Fibroblast of skin of right quadriceps (primary cell): ENCODE measurements around the gene CNNM4.

Experiments
- DNase-seq: peaks from one replicate; pipeline ENCODE4 v3.0.0-alpha.2; 2013

CNNM4 gene

GRCh38 chr2:96815326-96816126, 54.8 kb downstream of the CNNM4 start:
- DNase-seq: no peak

GRCh38 chr2:96816127-96816835, 55.6 kb downstream of the CNNM4 start, which contains the start of gene CNNM3:
Gene CNNM3 (plus strand): TSS chr2:96816268. CDS start chr2:96816278, 10 bp downstream.
- DNase-seq: peak; percentile 89

- no peak for DNase-seq
Observed at GRCh38 chr2:96816836-96817702, 56.4 kb downstream of the CNNM4 start.

- no peak for DNase-seq
Observed at GRCh38 chr2:96817882-96818281, 57.2 kb downstream of the CNNM4 start.

GRCh38 chr2:96819128-96819875, 58.6 kb downstream of the CNNM4 start:
- DNase-seq: no peak

GRCh38 chr2:96819876-96820511, 59.3 kb downstream of the CNNM4 start:
- DNase-seq: no peak

DNA sequence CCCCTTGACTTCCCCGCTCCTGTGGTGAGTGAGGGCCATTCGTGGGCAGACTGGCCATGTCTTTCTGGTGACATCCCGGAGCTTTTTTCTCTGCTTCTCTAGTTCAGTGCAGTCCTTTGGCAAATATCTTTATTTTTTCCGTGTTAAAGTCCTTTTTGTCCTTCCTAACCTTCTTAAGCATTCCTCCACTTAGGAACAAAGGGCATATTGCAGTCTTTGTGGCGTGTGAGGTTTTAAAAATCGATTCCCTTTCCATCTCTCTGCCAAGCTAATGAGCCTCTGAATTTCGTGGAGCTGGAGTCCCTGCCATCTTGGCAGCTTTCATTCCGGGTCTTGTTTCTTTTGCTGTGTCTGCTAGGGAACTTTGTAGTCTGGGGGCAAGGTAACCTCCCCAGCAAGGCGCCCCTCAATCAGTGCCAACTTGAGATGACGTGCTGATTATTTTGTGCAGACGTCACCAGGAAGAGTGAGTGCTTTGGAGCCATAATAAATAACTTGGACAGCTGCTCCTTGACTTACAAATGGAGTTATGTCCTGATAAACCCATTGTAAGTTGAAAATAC, 60.5 kb downstream of the CNNM4 start:
- DNase-seq: no peak

DNA sequence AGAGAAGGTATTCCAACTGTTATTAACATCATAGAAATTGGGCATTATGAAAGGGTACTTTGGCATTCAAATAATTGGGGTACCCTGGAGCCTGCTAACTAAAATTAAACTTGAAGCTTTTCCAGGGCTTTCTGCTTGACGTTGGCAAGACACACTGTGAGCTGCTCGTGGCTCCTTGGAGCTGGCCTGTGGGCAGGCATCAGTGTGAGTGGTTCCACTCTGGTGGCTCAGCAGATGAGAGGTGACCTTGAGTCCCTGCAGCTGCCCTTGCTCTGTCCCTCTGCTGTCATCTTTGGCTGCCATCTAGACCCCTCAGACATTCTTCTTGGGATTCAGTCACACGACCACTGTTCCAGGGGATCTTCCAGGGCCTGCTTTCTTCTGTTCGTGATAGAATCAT, 62.1 kb downstream of the CNNM4 start:
- no peak for DNase-seq

GRCh38 chr2:96823198-96823597, 62.5 kb downstream of the CNNM4 start:
- DNase-seq: no peak

- peak; percentile 33 for DNase-seq
Observed at GRCh38 chr2:96824079-96824870, 63.6 kb downstream of the CNNM4 start.

GRCh38 chr2:96825057-96825456, 64.4 kb downstream of the CNNM4 start:
- no peak for DNase-seq

- DNase-seq: no peak
Observed at GRCh38 chr2:96826546-96827278, 66.0 kb downstream of the CNNM4 start.

DNA sequence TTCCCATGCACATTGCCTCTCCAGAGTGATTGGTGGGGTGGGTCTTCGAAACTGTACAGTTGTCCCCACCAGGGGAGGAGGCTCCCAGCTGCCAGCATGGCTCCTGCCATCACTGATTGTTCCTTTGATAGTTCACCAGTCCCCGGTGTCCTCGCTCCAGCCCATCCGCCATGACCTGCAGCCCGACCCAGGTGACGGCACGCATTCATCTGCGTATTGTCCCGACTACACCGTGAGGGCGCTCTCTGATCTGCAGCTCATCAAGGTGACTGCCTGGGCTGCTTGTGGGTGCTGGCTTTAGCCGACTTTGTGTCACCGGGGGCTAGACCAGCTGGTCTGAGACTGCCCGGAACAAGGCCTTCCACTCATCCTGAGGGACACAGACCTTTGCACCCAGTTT, 67.7 kb downstream of the CNNM4 start:
- no peak for DNase-seq

- no peak for DNase-seq
Observed at GRCh38 chr2:96828874-96829273, 68.2 kb downstream of the CNNM4 start.

DNA sequence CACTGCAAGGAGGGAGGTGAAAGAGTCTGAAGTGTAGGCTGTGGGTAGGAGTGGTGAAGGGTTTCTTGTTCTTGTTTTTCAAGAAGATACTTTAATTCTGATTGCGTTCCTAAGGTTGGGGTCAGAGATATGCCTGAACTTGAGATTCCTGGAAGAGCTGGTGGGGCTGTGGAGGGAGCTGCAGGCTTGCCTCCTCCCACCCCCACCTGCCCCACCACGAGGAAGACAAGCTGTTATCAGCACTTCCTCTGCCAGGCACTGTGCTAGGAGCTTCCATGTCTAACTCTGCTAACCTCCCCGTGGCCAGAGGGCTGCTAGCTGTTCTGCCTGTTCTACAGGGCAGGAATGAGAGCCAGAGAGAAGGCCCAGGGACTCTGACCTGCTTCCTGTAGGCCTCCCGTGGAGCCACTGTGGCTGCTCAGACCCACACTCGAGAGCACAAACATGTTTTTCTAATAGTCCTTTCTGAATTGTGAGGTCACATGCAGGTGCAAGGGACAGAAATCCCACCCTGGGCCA, 69.4 kb downstream of the CNNM4 start:
- no peak for DNase-seq

- no peak for DNase-seq
Observed at GRCh38 chr2:96831679-96832078, 71.0 kb downstream of the CNNM4 start.

GRCh38 chr2:96832408-96832753, 71.7 kb downstream of the CNNM4 start:
- no peak for DNase-seq

- DNase-seq: peak; percentile 57
Observed at GRCh38 chr2:96832754-96833507, 72.2 kb downstream of the CNNM4 start.

- DNase-seq: no peak
Observed at GRCh38 chr2:96835830-96836229, 75.1 kb downstream of the CNNM4 start.
